ENCODE data around the gene NRTN.
"Not testable (repeated sequence)": the region's sequence is repeated elsewhere in the genome, so short reads cannot be mapped to it uniquely, and the experiment has no call there.

Gene NRTN, protein sequence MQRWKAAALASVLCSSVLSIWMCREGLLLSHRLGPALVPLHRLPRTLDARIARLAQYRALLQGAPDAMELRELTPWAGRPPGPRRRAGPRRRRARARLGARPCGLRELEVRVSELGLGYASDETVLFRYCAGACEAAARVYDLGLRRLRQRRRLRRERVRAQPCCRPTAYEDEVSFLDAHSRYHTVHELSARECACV
- 0.31 to 0.77 reads per million in 2 donors for total RNA-seq

DNA sequence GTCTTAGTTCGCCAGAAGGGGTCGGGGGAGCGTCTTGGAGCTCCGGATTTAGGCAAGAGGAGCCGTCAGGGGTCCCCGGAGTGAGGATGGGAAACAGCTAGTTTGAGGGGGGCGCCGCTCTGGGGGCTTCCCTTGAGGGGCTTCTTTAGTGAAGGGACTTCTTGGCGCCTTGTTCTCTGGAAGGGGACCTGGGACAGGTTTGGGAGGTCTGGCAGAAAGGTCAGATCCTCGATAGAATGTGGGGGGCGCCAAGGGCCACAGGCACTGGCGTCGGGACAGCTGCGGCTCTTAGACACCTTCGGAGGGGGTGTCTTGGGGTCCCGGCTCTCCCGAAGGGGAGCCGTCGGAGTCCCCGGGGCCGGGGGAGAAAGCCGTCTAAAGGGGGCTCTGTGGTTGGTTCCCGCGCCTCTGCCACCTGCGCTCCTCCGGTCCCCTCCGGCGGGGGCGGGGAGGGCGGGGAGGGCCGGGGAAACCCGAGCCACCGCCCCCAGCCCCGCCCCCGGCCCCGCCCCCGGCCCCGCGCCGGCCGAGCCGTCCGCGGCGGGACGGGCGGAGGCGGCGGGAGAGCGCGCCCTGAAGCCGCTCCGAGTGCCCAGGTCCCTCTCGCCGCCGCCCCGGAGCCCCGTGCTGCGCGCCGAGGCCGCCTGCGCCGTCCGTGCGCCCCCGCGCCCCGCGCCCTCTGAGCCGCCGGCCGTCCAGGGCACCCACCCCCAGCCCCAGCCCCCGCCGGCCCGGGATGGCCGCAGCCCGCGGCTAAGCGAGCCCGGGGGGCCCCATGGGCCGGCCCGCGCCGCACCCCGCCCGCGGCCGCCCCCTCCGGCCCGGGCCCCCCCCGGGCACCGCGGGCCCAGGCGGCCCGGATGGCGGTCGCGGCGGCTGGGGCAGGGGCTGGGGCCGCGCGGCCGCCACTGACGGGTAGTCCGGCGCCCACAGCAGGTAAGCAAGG, at the start of gene NRTN:
NRTN (plus strand) TSS at position 552 of the 946 bp plus-strand sequence. CDS start 19,099 bp downstream, outside the sequence.
- peak; percentile 34 for DNase-seq

DNA sequence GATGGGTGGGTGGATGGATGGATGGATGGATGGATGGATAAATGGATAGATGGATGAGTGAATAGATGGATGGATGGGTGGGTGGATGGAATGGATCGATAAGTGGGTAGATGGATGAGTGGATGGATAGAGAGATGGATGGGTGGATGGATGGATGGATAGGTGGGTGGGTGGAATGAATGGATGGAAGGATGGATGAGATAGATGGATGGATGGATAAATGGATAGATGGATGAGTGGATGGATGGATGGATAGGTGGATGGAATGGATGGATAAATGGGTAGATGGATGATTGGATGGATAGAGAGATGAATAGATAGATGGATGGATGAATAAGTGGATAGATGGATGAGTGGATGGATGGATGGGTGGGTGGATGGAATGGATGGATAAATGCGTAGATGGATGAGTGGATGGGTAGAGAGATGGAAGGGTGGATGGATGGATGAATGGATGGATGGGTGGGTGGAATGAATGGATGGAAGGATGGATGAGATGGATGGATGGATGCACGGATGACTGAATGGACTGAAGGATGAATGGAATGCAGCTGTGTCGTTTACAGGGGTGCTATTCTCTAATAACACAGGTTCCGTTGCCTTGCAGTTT, 42.2 kb upstream of the NRTN start:
- DNase-seq: no peak

DNA sequence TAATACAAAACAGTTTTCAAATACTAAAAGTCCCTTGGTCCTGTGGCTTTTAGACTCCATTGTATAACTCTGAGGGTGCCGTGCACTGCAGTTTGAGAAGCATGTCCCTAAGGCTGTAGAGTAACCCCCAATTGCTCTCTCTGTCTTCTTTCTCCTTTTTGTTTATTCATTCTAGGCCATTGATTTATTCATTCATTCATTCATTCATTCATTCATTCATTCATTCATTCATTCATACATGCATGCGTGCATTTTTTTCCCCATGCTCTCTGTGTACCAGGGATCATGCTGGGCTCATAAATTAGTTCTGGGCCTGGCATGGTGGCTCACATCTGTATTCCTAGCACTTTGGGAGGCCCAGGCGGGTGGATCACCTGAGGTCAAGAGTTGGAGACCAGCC, 39.6 kb upstream of the NRTN start:
- DNase-seq: no peak

DNA sequence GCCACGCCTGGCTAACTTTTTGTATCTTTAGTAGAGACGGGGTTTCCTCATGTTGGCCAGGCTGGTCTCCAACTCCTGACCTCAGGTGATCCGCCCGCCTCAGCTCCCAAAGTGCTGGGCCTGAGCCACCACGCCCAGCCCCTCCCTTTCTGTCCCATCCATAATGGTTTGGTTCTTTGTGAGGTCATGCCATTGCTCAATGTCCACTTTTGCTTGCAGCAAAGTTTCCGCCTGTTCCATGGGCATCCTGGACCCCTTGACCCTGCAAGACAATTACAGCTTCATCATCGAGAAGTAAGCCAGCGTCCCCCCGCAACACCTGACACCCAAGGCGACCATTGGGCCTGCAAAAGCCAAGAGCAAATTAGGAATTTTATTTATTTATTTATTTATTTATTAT, 36.9 kb upstream of the NRTN start:
- no peak for DNase-seq

DNA sequence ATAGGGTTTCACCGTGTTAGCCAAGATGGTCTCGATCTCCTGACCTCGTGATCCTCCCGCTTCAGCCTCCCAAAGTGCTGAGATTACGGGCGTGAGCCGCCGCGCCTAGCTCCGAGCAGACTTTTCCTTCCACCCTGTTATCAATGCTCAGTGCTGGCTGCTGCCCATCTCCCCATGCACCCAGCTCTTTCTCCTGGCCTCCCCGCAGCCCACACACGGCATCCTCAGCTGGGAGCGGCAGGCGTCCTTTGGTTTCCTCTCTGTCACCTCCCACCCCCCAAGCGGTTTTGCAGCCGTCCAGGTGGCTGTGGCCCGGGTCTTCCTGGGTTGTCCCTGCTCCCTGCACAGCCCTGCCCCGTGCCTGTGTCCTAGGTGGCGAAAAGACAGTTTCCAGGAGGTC, 32.5 kb upstream of the NRTN start:
- DNase-seq: no peak

DNA sequence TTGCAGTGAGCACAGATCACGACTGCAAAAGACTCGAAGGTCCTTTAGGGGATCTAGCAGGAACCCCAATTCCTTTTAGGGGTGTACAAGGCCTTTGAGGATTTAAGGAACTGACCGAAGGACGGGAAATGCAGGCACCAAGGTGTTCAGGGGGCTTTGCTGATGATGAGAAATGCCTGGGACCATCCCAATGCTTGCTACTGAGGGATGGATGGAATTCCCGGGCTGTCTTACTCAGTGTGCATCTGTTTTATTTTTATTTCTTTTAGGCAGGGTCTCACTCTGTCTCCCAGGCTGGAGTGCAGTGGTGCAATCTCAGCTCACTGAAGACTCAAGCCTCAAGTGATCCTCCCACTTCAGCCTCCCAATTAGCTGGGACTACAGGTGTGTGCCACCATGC, 31.6 kb upstream of the NRTN start:
- no peak for DNase-seq

DNA sequence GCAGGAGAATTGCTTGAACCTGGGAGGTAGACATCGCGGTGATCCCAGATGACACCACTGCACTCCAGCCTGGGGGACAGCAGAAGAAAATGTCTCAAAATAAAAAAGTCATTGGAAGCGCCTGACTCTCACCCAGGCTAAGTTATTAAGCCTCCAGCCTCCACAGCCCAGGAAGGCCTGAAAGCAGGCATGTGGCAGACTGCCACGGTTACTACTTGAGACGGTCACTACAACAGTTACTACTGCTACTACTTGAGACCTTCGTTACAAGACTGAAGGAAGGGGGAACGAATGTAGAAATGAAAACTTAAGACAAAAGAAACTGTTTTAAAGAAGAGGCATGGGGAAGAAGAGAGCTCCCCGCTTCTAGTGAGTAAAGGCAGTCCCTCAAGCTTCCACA, 29.9 kb upstream of the NRTN start:
- no peak for DNase-seq

DNA sequence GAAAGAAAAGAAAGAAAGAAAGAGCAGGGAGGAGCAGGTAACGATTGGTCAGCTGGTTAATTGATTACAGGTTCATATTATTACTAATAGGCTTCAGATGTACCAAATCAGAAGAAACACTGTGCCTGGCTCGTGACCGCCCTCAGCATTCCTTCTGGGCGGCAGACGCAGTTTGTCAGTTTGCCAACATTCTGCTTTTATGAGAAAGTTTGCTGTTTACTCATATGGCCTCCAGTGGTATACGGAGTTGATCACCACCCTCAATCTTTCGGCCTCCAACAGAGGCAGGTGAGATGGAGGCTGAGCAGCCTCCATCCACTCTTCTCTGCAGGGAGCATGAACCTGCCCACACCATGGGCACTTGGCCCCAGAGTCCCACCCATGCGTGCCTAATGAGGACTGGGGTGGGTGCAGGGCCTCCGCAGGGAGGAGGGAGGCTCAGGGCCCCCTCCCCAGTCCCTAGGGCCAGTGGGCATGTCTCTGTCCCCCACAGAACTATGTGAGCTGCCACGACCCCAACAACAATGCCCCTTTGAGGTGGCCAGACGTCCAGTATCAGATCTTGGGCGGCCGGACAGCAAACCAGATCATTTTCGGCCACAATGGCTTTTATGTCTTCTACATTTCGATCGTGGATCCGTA, 29.1 kb upstream of the NRTN start:
- no peak for DNase-seq

DNA sequence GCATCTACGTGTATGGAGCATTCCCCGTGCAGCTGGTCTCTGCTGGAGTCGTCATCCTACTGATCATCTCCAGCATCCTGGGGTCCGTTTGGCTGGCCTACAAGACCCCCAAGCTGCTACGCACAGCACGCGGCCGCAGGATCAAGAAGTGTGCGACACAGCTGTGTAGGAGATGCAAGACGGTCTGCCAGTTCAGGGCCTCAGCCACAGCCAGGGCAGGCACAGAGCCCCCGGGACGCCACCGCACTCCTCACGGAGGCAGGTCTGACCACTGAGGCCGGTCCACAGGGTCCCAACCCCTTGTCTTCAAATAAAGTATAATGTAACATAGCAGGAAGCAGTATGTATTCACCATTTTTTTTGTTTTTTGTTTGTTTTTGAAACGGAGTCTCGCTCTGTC, 26.5 kb upstream of the NRTN start:
- DNase-seq: no peak

DNA sequence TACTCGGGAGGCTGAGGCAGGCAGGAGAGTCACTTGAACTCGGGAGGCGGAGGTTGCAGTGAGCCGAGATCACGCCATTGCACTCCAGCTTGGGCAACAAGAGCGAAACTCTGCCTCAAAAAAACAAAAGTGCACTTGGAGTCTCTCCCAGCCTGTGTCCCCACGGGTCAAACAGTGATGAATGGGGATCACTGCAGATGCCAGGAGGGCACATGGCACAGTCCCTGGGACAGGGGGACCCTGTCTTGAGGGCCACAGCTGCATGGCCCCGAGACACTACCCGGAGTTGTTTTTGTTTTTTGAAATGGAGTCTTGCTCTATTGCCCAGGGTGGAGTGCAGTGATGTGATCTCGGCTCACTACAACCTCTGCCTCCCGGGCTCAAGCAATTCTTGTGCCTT, 24.0 kb upstream of the NRTN start:
- not testable (repeated sequence) for DNase-seq

DNA sequence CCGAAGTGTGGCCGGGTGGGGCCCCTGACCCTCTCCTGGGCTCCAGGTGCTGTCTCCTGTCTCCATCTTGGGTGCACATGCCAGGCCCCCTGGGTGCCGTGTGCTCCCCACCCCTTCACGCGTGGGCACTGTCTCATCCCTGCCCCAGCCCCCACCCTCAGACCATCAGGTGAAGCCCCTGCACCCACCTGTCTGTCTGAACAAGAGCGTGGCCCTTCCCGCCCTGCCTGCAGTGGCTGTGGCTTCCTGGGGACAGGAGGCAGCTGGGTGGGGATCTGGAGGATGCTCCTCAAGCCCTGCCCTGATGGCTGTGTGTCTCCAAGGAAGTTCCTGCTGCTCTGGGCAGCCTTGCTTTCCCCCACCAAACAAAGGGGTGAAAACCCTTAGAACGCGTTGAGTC, 22.5 kb upstream of the NRTN start:
- DNase-seq: no peak

DNA sequence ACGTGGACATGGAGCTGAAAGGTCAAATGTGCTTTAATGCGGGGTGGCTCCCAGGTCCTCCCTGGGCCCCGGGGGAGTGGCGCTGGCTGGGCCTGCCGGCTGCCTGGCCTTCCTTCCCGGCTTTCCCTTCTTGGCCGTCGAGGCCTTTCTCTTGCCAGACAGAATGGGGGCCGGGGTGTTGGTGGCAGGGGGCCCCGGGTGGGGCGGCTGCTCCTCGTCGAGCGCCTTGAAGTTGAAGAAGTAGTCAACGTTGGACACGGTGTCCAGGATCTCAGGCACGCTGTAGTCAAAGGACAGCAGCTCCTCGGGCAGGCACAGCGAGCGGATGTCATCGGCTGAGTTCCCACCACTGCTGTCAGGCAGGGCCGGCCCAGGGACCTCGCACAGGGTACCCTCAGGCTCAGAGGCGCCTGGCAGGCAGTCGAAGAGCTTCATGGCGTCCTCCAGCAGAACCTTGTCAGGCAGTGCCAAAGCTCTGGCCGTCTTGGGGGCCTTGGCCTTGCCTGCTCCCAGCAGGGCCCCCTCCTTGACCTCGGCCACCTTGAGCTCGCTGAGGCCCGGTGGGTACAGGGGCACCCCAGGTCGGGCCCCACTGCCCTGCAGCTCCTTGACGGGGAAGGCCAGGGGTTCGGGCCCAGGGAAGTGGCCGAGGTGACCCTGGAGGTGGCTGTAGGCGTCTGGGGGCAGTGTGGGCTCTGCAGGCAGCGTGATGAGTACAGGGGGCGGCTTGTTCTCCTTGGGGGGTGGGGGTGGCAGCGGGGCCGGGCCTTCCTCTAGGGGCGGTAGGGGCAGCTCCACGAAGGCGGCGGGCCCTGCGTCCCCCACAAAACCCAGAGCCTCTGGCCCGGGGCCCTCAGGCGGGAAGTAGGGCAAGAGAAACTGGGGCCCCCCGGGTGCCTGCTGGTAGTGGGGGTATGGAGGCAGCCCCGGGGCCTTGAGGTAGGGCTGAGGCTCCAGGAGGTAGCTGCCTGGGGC, 21.6 kb upstream of the NRTN start:
- no peak for DNase-seq

DNA sequence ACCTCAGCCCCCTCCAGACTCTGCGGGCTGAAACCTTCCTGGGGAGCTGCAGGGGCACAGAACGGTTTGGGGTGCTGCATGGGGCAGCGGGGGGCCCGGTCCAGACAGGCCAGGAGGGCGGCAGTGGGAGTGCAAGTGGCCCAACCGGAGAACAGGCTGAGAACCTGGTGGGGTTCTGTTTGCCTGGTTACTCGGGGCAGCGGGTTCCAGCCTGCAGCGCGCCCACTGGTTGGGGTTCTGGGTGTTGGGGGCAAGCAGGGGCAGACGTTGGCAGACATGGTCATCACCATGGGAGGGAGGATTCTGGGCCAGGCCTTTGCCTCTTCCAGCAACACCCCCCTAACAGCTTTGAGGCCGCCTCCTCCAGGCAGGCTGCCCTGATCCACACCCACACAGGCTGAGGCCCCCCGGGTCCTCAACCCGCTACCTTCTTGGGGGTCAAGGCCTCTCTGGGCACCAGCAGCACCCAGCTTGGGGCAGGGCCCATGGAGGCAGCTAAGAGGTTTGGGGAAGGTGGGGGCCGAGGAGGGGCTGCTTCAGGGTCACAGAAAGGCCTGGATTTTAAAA, 20.2 kb upstream of the NRTN start, which contains the start of gene PRR22:
PRR22 (minus strand) TSS at position 166 of the 567 bp plus-strand sequence; CDS start at position 80, 86 bp downstream.
- DNase-seq: no peak

DNA sequence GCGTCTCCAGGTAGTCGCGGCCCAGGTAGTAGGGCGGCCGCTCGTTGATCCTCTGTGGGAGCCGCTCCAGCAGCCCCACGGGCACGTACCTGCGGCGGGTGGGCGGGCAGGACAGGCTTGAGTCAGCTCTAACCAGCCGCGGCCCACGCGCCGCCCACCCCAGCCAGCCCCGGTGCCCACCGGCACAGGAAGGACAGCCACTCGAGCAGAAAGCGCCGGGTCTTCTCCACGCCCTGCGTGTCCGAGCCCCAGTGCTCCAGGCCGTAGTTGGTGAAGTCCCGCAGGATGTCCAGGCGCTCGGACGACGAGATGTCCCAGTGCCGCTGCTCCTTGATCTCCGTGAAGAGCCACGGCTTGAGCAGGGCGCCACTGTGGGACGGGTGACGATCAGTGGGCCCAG, 19.4 kb upstream of the NRTN start:
- DNase-seq: no peak

DNA sequence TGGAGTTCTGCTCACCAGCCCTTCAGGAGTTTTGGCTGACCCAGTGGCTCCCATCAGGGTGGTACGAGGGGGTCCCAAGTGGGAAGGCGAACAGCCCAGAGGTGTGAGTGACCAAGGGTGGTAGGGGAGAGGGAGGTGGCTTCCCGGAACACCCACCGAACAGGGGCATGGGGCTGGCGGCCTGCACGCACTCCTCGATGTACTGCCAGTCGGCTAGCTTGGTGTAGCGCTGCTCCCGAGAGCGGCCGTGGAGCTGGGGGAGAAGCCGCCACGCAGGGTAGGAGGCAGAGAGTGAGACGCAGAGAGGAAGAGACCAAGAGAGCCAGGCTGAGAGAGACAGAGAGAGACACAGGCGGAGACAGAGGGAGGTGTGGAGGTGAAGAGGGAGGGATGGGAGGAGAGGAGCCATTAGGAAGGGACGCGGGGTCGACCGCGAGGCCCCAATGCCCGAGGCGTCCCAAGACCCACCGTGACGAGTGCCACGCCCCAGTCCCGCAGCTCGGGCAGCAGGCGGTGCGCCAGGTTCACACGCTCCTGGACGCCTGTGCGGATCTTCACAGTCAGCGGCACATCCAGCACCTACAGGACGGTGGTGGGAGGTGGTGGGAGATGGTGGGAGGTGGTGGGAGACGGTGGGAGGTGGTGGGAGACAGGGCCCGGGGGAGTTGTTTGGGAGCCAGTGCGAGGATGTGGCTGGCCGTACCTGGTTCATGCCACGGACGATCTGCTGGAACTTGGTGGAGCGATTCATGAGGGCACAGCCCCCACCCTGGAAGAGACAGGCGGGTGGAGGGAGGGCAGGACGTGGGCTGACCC, 18.1 kb upstream of the NRTN start:
- no peak for DNase-seq

DNA sequence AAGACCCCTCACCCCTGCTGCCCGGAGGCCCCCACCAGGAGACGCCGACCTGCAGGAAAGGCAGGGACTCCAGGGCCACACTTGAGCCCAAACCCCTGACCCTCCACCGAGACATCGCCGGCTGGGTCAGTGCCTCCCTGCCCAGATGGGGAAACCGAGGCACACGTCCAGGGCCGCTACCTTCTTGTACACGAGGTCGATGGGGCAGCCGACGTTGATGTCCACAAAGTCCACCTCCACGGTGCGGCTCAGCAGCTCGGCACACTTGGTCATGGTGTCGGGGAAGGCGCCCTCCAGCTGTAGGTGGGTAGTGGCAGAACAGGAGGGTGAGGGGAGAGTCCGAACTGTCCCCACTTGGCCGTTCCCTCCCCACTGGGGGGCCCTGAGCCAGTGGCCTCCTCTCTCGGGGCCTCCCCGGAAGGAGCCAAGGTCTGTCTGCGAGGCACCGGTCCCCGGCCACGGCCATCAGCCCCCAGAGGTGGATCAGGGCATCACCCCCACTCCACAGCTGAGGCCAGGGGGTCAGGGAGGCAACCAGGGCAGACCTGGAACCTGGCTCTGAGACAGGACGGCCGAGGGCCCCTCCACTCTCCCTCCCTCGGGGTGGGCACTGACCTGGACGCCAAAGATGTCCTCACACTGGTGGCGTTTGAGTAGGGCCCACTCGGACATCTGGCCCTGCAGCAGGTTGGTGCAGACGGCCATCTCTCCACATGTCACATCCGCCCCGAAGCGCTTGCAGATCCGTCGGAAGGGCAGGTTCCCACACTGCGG, 17.3 kb upstream of the NRTN start:
- DNase-seq: no peak

DNA sequence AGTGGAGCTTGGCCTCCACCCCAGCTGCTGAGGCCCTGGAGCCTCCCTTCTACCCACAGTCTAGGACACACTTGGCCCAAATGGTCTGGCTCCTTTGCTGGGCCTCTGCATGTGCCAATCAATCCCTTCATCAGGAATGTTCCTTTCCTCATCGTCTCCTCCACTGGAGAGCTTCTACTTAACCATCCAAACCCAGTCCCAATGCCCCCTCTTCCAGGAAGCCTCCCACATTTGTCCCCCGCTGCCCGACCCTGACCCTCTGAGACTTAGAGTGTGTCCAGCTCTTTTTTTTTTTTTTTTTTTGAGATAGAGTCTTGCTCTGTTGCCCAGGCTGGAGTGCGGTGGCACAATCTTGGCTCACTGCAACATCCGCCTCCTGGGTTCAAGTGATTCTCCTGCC, 16.4 kb upstream of the NRTN start:
- no peak for DNase-seq

DNA sequence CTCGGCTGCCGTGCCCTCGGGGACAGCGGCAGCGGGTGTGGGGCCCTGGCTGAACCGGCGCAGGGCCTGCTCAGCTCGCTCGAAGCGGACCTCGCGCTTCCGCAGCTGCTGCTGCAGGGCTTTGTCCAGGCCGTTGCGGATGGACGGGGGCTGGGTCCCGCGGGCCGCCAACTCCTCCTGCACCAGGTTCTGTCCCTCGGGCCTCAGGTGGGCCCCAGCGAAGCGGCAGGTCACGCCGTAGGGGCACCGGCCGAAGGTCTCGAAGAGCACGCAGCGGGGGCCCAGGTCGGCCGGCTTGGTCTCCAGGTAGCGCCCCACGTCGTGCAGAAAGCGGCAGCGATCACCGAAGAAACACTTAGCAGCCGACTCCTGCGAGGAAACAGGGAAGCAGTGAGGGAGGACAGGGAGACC, 15.5 kb upstream of the NRTN start:
- no peak for DNase-seq

DNA sequence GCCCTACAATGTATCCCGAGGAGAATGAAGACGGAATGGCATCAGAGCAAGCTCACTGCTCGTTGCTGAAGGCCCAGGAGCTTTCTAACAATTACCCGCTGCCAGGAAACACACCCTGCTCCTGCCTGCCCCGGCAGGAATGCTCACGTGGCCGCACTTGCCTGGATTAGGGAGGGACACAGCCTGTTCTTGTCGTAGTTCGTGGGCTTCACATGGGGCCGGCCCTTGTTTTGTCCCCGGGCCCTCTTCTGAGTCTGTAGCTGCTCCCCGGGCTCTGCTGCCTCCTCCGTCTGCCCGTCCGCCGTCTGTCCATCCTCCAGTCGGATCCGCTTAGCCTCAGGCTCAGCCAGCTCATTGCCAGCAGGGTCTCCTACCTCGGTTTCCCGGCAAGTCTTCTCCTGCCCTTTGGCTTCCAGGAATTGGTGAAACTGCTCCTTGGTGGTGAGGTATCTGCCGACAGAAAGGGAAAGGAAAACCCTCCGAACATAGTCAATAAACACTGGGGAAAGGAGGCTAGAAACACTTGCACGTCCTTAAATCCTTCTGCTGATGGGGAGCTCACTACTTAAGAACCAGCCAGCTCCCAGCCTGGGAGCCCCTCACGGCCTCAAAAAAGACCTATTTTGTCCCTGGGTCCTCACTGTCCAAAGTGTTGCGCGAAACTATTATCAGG, 14.8 kb upstream of the NRTN start:
- DNase-seq: no peak
